Measurements from ENCODE around the gene RFX1.

RFX1 gene

GRCh38 chr19:13995878-13996765 lies 10.0 kb downstream of the RFX1 start:
- no peak for DNase-seq (ENCODE audit: low read depth)

DNA sequence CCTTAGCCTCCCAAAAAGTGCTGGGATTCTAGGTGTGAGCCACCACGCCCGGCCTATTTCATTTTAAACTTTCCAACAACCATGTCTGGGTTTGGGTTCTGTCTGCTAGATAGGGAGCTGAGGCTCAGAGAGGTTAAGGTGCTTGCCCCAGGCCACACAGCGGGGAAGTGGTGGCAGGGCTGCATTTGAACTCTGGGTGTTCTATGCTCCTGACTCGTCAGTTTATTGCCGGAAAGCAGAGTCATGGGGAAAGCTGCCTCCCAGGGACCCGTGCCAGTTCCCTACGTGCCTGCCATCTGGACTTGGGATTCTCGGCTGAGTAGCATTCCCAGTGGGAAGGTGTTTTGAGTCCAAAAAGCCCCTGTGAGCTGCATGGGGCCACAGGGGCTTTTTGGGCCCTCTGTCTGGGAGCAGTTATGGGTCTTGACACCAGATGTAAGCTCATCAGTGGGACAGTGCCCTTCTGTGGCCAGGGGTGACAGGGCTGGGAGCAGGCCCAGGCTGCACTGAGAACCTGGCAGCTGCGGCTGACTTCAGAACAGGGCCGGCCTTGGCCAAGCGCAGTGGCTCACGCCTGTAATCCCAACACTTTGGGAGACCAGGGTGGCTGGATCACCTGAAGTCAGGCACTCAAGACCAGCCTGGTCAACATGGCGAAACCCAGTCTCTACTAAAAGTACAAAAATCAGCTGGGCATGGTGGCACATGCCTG lies 10.9 kb downstream of the RFX1 start:
- no peak for DNase-seq (ENCODE audit: low read depth)

- no peak for DNase-seq (ENCODE audit: low read depth)
These were observed 12.4 kb downstream of the RFX1 start for GRCh38 chr19:13993590-13994300.

DNA sequence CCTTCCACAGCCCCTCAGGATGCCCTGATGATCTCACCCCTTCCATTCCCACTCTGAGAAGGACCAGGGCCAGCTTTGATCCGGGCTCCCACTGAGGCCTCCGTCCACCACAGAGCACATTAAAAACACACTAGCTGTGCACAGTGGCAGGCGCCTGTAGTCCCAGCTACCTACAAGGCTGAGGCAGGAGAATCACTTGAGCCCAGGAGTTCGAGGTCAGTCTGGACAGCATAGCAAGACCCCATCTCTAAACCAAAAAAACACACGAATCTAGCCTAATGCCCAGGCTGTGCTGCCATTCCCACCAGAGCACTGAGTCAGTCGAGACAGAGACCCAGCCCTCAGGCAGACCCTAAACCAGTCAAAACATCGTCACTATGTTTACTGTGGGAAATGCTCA lies 14.1 kb downstream of the RFX1 start:
- no peak for DNase-seq (ENCODE audit: low read depth)

- no peak for DNase-seq (ENCODE audit: low read depth)
These were observed 16.0 kb downstream of the RFX1 start for GRCh38 chr19:13990085-13990484.

GRCh38 chr19:13989487-13989886 lies 16.6 kb downstream of the RFX1 start:
- no peak for DNase-seq (ENCODE audit: low read depth)

DNA sequence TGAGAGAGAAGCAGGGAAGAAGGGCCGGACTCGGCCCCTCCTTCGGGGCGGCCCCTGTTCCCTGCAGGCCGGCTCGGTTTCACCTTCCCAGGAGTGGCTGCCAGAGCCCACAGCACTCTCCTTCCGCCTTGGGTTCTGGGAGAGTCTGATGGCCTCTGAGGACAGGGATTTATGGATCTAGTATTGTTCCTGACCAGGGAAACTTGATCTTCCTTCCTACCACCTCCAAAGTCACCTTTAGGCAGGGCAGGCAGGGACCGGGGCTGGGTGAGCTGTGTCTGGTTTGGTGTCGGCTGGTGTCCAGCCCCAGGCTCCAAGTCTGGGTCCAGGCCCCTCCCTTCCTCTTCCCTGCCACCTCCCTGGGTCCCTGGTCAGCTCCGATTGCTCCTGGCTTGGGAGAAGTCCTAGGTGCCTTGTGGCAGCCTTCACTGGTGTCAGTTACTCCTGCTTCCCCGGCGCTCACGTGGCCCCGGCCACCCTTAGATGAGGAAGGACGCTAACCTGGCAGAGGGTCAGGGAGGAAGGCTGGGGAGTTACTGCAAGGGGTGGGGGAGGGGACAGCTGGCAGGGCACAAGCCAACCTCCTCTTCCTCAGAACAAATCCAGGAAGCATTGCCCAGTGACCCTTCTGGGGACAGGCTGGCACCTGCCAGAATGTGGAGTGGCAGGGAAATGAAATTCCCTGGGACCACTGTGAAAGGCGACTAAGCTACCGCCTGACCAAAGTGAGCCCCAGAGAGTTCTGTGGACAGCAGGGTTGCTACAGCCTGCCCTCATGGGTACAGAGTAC lies 18.8 kb downstream of the RFX1 start:
- DNase-seq (ENCODE audit: low read depth), result no peak

DNA sequence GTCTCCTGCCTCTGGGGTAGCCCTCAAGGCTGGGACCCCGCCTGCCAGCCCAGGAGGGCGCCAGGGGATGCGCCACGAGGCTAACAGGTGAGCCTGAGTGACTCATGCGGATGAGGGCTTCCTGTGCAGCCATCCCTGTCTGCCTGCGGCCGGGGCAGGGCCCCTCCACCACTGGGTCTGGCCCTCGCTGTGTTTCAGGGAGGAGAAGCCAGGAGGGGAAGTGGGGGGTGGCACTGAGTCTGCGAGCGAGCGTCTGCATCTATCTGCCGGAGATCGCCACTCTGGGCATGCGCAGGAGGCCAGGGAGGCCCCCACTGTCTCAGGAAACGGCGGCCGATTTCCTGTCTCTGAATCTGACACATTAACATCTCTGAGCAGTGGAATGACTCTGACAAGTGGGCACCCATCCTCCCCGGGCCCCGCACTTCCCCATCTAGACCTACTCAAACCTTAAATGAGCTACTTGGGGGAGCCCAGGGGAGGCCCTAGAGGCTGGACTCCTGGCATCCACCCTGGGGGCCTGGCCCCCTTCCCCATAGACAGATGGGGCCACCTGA lies 19.7 kb downstream of the RFX1 start:
- DNase-seq (ENCODE audit: low read depth), result peak; percentile 93

- DNase-seq (ENCODE audit: low read depth), result no peak
These were observed 20.3 kb downstream of the RFX1 start for GRCh38 chr19:13985771-13986347.

DNA sequence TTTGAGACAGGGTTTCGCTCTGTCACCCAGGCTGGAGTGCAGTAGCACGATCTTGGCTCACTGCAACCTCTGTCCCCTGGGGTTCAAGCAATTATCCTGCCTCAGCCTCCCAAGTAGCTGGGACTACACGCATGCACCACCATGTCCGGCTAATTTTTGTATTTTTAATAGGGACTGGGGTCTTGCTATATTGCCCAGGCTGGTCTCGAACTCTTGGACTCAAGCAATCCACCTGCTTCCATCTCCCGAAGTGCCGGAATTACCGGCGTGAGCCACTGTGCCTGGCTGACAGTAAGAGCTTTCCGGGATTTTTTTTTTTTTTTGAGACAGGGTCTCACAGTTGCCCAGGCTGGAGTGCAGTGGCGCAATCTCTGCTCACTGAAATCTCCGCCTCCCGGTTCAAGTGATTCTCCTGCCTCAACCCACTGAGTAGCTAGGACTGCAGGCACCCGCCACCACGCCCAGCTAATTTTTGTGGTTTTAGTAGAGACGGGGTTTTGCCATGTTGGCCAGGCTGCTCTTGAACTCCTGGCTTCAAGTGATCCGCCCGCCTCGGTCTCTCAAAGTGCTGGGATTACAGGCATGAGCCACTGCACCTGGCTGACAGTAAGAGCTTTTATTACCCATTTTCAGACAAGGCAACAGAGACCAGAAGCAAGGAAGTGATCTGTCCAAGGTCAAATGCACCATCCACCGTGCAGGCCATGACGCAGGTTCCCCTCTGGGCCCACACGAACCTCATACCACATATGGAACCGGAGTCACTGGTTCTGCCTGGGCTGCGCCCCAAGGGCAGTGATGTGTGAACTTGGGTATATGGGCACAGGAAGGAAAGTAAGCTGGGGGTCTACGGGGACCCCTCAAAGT lies 21.0 kb downstream of the RFX1 start:
- DNase-seq (ENCODE audit: low read depth), result no peak

GRCh38 chr19:13984186-13984585 lies 21.9 kb downstream of the RFX1 start:
- no peak for DNase-seq (ENCODE audit: low read depth)

- DNase-seq (ENCODE audit: low read depth), result no peak
These were observed 22.8 kb downstream of the RFX1 start for GRCh38 chr19:13983213-13983889.

DNA sequence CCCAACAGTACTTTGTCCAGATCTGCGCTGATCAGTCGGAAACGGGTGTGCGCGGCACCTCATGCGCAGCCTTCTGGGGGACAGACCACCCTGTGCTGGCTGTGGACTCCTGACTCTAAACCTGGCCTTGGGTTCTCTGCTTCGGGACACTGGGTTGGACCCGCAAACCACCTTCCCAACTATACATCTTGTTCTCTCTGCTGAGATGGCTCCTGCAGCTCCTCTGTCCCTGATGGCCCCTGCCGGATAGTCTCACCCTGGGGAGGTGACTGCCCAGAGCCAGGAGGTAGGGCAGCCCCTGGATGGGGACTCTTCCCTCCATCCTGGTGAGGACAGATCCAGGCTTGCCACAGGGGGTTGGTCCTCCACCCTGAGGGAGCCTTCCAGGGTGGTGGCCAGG lies 23.3 kb downstream of the RFX1 start:
- DNase-seq (ENCODE audit: low read depth), result no peak

- no peak for DNase-seq (ENCODE audit: low read depth)
These were observed 24.1 kb downstream of the RFX1 start for GRCh38 chr19:13981988-13982501.

DNA sequence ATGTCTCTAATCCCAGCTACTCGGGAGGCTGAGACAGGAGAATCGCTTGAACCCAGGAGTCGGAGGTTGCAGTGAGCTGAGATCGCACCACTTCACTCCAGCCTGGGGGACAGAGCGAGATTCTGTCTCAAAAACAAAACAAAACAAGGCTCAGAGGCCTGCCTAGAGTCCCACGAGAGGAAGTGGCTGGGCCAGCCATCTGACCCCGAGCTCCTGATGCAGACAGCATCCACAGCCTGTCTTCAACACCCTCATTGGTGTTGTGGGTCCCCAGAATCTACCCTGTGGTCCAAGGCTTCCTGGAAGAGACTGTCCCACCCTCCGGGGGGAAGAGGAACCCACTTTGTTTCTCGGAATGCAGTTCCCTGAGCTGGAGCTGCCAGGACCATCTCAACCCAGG lies 24.7 kb downstream of the RFX1 start:
- DNase-seq (ENCODE audit: low read depth), result no peak

GRCh38 chr19:13981021-13981420 lies 25.1 kb downstream of the RFX1 start:
- no peak for DNase-seq (ENCODE audit: low read depth)

DNA sequence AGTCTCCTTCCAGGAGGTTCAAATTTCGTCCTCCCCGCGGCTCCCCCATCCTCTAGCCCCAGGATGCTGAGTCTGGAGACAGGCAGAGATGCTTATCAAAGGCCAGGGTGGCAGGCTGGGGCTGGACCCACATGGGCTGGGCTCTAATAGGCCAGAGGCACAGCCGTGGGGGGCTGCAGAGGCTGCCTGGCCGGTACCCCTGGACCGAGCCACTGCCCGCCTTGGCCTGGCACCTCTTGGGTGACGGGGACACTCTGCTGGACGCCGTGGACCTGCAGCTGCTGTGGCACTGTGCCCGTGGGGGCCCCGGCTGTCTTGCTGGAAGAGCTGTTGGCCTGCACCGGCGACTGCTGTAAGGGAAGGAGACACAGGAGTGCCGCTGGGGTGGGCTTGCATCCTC lies 25.8 kb downstream of the RFX1 start:
- no peak for DNase-seq (ENCODE audit: low read depth)

DNA sequence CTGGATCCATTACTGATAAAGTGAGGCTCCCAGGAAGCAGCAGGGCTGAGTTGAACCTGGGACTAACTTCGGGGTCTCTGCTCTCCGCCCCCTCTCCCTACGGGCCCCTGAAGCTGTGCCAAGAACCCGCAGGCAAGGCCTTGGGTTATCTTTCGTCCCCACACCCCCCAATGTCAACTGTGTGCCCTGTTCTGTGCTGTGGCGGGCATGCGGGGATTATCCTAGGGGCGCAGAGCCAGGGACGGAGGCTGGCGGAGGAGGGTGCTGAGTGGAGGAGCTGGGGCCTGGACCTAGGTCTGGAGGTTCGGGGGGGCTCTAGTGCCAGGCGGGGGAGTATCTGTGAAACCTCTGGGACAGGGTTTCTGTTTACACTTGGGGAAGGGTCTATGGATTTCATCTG lies 26.4 kb downstream of the RFX1 start:
- no peak for DNase-seq (ENCODE audit: low read depth)

DNA sequence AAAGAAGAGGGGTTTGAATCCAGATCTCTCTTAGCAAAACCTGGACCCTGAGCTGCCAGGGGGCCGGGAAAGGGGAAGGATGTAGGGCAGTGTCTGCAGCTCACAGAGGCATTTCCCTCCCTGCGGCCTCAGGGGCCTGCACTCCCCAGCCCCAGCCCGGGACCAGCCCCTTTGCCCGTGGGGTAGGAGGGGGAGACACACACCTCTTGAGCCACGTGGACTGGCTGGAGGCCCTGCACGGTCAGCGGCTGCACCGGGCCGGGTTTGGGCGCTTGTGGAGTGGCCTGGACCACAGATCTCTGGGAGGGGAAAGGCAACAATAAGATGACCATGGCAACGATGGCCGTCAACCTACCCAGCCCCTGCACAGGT lies 26.9 kb downstream of the RFX1 start:
- no peak for DNase-seq (ENCODE audit: low read depth)
